Measurements from ENCODE around the gene GLT8D2.

Gene GLT8D2

GRCh38 chr12:104049903-104050356, at the start of gene GLT8D2:
GLT8D2 (minus strand) TSS chr12:104050187; CDS start chr12:104019648, 30,539 bp downstream.
- no peak for DNase-seq

- DNase-seq, result no peak
These were observed 48.0 kb upstream of the GLT8D2 start for GRCh38 chr12:104097954-104098353.

- DNase-seq, result no peak
These were observed 45.3 kb upstream of the GLT8D2 start for GRCh38 chr12:104095289-104095688.

- no peak for DNase-seq
These were observed 44.3 kb upstream of the GLT8D2 start for GRCh38 chr12:104094284-104094683.

GRCh38 chr12:104091136-104091535, 41.1 kb upstream of the GLT8D2 start:
- no peak for DNase-seq

GRCh38 chr12:104090685-104091084, 40.7 kb upstream of the GLT8D2 start:
- DNase-seq, result no peak

- no peak for DNase-seq
These were observed 33.9 kb upstream of the GLT8D2 start for GRCh38 chr12:104083769-104084475.

- DNase-seq, result no peak
These were observed 30.8 kb upstream of the GLT8D2 start for GRCh38 chr12:104080764-104081163.

- DNase-seq, result no peak
These were observed 29.0 kb upstream of the GLT8D2 start for GRCh38 chr12:104079024-104079423.

GRCh38 chr12:104073699-104074098, 23.7 kb upstream of the GLT8D2 start:
- DNase-seq, result no peak

- no peak for DNase-seq
These were observed 22.1 kb upstream of the GLT8D2 start for GRCh38 chr12:104072099-104072498.

- no peak for DNase-seq
These were observed 14.9 kb upstream of the GLT8D2 start for GRCh38 chr12:104064842-104065427.

- peak; percentile 84 to 93 for DNase-seq
These were observed 14.2 kb upstream of the GLT8D2 start, which contains the start of gene HCFC2 for GRCh38 chr12:104064031-104064841. HCFC2 (plus strand) TSS chr12:104064531; CDS start chr12:104064561, 30 bp downstream.

- DNase-seq, result no peak
These were observed 13.7 kb upstream of the GLT8D2 start for GRCh38 chr12:104063712-104064030.

GRCh38 chr12:104060791-104061190, 10.8 kb upstream of the GLT8D2 start:
- no peak for DNase-seq

GRCh38 chr12:104059963-104060362, 10.0 kb upstream of the GLT8D2 start:
- no peak for DNase-seq

GRCh38 chr12:104058802-104059201, 8.8 kb upstream of the GLT8D2 start:
- DNase-seq, result no peak

- DNase-seq, result peak; percentile 24 to 27
These were observed 7.8 kb upstream of the GLT8D2 start for GRCh38 chr12:104057771-104058197.

GRCh38 chr12:104056419-104056972, 6.5 kb upstream of the GLT8D2 start:
- peak in 1 of 2 experiments; percentile 23 for DNase-seq

- peak; percentile 91 to 92 for DNase-seq
These were observed 5.8 kb upstream of the GLT8D2 start for GRCh38 chr12:104055686-104056388.

- peak in 1 of 2 experiments; percentile 23 for DNase-seq
These were observed 4.8 kb upstream of the GLT8D2 start for GRCh38 chr12:104054681-104055346.

- no peak for DNase-seq
These were observed 449 bp upstream of the GLT8D2 start for GRCh38 chr12:104050436-104050835.
